Stimulated activated CD8-positive, alpha-beta memory T cell treated with anti-CD3 and anti-CD28 coated beads, Interleukin-15, amount 100 ng/mL, for 48 hours (primary cell): ENCODE results near the gene ZP1.

Source experiments
- DNase-seq, 2 donors: peaks; one replicate each; pipeline ENCODE4 v3.0.0-alpha.2; 2020; ENCODE audit warnings: low read depth in 2 of 2

ZP1 gene

GRCh38 chr11:60910281-60910687 is 42.9 kb downstream of the ZP1 start:
- DNase-seq: no peak

- DNase-seq: no peak
Observed at GRCh38 chr11:60910711-60911380, 43.5 kb downstream of the ZP1 start.

- no peak for DNase-seq
Observed at GRCh38 chr11:60912223-60912850, 45.0 kb downstream of the ZP1 start.

DNA sequence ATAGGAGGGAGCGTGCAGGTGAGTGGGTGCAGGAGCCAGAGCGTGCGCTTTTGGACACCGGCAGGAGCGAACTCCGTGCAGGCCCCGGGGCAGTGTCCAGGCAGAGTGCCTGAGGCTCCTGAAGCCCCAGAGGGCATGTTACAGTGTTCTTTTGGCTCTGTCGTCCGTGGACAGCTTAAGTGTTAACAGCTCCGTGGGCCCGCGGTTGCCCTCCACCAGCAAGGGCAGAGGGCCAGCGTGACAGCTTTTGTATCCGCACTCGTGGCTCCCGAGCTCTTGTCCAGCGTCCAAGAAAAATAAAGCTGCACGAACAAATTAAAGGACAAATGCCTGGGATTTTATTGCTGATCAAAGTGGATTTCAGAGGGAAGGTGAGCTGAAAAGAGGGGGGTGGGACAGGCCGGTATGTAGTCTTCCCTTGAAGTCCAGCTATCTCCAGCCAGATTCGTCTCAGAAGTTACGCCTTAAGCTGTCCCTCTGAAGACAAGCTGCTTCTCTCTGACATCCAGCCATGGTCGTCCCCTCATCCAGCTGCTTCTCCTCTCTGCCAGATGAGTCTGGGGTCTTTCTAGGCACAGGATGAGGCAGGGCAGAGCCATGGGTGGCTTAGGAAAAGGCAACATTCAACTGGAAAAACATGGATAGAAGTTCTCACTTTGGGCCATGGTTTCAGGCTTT is 45.6 kb downstream of the ZP1 start:
- no peak for DNase-seq

GRCh38 chr11:60913793-60914632 is 46.7 kb downstream of the ZP1 start, which contains the start of gene TMEM109:
Gene TMEM109 (plus strand): TSS chr11:60914158. CDS start chr11:60919694, 5,536 bp downstream.
- DNase-seq: peak; percentile 80

- DNase-seq: no peak
Observed at GRCh38 chr11:60914633-60915247, 47.4 kb downstream of the ZP1 start.

DNA sequence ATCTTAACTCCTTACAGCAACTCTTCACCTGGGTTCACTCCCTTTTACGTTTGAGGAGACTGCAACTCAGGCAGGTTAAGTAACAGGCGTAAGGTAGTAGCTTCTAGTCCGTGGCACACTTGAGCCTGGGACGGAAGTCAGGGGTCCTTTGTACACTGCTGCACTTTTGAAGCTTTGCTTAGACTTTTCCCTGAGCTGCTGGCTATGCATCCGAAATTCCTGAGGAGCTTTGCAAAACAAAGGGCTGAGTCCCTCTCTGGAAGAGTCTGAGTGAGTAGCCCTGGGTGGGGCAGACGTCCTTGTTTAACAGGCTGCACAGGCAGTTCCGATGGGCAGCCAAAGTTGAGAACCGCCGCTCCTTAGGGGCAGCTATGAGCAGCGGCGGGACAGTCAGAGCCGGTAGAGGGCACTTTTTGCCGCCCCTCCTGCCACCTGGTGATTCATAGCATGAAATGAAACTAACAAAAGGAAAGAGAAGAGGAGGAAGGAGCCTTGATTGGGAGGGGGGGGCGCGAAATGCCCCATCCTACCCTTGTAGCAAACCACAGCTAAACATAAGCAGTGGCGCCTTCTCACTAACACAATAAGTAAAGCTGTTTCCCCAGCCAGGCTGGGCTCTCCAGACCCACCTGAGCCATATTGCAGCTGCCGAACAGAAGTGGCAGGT is 48.0 kb downstream of the ZP1 start:
- DNase-seq: peak; percentile 64 to 66

DNA sequence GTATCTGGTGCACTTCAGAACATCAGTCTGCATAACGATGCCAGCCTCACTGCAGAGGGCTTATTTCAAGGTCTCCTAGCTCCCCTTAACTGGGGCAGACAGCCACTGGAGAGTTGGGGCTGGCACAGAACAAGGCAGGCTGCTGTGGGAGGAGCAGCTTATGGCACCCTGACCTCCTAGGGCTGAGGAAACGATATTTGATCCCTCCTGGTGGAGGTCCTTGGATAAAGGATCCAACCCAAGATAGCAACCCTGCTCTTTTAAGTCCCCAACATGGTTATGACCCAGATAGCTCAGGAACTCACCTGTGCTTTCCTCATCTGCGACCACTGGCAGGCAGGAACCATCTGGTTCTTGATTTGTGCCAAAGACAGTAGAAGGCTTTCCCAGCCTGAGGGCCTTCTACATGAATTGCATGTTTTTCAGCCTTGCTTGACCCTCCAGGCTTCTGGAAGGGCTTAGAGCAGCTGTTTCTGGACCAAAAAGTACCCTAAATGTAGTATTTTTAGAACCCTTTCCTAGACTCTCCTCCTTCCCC is 49.4 kb downstream of the ZP1 start:
- no peak for DNase-seq

GRCh38 chr11:60917267-60917666 is 49.9 kb downstream of the ZP1 start:
- no peak for DNase-seq

DNA sequence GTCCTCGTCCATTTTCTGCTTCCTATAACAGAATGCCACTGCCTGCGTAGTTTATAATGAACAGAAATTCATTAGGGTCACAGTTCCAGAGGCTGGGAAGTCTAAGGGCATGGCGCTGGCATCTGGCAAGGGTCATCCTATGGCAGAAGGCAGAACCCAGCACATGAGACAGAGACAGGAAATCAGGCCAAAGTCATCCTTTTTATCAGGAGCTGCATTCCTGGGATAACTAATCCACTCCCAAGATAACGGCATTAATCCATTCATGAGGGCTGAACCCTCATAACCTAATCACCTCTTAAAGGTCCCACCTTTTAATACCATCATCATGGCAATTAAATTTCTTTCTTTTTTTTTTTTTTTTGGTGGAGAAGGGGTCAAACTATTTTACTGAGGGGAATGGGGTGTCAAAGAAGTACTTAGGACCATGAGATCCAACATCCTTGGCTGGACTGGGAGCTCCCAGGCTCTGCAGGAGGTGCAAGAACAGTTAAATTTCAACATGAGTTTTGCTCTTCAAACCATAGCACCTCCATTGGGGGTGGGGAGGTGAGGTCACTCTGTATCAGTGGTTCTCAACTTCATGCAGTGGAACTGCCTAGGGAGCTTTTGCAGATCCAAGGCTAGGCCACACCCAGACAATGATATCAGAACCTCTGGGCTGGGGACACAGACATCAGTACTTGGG is 51.1 kb downstream of the ZP1 start:
- DNase-seq: no peak

DNA sequence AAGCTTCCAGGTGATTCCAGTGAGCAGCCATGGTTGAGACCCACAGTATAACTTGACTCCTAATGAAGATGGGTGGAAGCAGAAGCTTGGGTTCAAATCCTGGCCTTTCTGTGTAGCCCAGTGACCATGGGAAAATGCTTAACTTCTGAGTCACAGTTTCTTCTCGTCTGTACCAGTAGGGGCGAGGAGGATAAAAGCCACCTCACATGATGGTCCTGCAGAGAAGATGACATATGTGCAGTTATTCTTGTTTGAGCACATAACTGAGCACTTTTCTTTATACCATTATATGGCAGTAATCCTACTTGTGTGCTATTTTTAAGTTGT is 51.6 kb downstream of the ZP1 start:
- no peak for DNase-seq

GRCh38 chr11:60919320-60919719 is 52.0 kb downstream of the ZP1 start:
- DNase-seq: no peak

GRCh38 chr11:60919956-60920355 is 52.6 kb downstream of the ZP1 start:
- DNase-seq: no peak

- DNase-seq: no peak
Observed at GRCh38 chr11:60921259-60921658, 53.9 kb downstream of the ZP1 start.

DNA sequence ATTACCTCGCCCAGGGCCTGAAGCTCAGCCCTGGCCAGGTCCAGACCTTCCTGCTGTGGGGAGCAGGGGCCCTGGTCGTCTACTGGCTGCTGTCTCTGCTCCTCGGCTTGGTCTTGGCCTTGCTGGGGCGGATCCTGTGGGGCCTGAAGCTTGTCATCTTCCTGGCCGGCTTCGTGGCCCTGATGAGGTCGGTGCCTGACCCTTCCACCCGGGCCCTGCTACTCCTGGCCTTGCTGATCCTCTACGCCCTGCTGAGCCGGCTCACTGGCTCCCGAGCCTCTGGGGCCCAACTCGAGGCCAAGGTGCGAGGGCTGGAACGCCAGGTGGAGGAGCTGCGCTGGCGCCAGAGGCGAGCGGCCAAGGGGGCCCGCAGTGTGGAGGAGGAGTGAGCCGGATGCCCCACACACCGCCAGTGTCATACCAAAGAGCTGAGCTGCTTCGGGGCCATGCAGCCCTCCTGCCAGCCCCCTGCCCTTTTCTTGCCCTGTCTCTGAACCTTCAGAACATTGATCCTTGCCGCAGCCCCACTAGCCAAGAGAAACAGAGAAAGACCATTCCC is 54.5 kb downstream of the ZP1 start:
- DNase-seq: no peak

DNA sequence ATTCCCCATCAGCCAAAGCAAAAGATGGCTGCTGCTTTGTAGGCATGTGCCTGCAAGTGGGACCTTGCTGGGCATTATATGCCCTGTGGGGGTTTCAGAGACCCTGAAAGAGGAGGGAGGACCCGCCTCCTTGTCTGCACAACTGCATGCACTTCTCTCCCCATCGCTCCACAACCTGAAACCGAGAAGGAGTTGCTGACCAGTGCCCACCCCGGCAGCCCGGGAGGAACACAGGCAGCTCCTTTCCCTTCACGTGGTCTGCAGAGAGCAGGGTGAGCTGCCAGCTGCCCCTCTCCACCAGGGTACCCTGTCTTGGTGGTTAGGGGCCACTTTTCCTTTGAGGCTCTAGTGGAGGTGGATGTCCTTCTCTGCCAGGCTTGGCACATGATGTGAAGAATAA is 55.6 kb downstream of the ZP1 start:
- no peak for DNase-seq

GRCh38 chr11:60923326-60923725 is 56.0 kb downstream of the ZP1 start:
- DNase-seq: no peak

DNA sequence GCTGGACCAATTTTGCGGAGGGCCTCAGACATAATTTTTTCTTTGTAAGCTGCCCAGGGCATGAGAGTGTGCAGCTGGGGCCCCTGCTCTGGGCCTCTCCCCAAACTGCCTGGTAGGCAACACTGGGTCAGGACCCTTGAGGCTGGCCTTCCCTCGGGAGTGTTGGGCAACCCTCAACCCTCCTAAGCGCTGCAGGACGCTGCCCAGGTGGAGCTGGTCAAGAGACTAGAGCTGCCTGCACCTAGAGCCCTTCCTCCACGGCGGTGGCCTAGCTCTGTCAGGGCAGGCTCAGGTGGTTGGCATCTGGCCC is 56.4 kb downstream of the ZP1 start:
- DNase-seq: no peak

DNA sequence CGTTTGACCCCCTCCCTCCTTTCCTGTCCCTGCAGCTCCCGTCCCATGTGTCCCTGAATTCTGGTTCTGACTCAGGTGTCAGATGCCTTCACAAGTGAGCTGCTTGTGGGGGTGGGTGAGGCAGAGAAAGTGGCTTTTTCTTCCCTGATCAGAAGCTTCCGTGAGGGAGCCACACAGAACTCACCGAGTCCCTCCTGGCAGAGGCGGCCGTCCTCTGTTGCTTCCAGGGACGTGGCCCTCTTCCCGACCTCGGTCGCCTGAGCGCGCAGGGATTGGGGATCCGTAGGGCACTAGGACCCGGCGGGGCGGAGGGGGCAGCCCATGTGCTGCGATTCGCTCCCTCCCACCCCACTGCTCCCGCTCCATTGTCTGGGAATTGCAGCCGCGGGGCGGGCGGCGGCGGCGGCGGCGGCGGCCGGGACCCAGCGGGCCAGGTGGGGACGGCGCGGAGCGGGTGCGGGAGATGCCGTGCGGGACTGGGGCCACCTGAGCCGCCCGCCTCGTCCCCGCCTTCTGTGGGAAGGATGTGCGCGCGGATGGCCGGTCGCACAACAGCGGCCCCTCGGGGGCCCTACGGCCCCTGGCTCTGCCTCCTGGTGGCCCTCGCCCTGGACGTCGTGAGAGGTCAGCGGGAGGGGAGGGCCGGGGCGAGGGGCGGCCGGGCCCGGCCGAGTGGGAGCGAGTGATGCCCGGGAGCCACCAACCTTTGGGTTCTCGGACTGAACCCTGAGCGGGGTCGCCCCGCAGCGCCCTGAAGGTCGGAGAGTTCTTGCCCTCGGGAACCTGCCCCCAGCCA is 57.0 kb downstream of the ZP1 start, which contains the start of gene TMEM132A:
Gene TMEM132A, plus strand, starts transcription at position 351 of the 796 bp plus-strand sequence. Its CDS starts 174 bp downstream, at position 525.
- no peak for DNase-seq
